HCEC 1CT (cell line): ENCODE data around the gene SORCS3.

Source experiments
- DNase-seq: peaks from one replicate; pipeline ENCODE4 v3.0.0-alpha.2; 2017

SORCS3 gene

DNA sequence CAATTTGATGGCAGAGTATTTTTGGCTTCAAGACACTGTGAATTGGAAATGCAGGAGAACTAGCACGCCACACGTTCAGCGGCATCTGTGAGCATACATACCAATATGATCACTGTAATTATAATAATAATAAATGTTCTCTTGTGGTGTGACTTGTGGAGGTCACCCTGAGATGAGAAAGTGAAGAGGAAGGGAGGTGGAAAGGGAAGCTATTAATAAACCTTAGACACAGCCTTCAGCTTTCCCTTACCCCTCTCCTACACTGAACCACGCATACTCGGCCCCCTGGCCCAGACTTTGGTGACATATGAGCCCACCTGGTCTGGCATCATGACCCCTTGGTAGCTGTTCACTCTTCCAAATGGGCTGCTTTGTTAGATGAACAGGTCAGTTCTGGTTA lies 139.1 kb downstream of the SORCS3 start:
- no peak for DNase-seq

DNA sequence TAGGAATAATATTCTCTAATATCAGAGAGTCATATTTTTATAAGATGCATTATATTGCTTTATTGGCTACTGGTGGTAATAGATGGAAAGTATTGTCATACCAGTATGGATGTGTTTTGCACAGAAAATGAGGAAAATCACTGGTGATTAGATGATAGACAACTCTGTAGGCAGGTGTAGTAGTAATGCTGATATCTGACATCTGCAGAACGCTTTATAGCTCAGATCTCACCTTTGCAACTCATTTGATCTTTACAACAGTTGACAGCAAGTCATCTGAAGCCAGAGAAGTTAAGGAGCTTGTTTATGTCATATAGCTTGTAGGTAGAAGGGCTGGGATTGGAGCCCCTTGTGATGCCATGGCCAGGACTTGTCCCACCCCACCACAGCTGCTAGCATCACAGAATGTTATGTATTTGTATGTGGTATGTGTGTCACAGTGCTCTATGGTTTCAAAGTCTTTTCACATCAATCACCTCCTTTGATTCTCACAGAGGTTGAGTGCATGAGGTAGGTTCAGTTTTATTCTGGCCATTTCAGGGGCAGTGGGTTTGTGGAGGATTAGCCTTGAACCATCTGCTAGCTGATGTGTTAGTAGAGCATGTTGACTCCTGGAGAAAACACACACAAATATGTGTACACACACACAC lies 140.0 kb downstream of the SORCS3 start:
- DNase-seq, result no peak

DNA sequence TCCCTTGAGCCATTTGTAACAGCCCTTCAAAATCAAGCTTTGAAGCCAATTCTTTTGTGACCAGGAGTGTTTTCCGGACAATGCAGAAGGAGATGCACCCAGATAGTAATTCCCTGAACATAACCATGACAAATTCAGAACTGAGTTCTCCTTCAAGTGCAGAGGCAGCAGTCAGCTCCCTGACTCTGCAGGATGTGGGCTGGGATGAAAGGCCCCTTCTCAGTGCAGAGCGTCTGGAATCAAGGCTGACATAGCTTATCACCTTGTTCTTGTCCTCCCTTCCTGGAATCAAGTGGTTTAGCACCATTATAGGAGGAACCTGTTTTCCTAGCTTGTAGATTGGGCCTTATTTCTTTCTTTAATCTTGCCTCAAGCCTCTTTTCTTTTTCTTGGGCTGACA lies 143.4 kb downstream of the SORCS3 start:
- DNase-seq, result no peak

DNA sequence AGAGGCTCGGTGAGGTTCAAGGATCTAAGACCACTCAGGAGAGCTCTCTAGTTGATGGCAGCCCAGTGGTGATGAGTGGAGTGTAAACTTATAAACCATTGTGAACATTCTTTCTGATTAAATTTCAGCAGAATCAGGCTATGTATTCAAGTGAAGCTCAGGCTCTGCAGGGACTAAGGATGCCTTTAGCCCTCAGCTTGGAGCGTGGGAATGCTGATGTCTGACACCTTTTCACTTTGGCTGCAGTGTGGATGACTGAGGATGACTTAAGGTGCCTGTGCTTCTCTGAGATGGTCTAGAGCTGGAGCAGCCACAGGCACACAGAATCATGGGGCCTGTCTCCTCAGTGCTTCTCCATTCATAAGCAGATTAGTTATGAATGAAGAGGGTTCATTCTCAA lies 150.4 kb downstream of the SORCS3 start:
- DNase-seq, result no peak

DNA sequence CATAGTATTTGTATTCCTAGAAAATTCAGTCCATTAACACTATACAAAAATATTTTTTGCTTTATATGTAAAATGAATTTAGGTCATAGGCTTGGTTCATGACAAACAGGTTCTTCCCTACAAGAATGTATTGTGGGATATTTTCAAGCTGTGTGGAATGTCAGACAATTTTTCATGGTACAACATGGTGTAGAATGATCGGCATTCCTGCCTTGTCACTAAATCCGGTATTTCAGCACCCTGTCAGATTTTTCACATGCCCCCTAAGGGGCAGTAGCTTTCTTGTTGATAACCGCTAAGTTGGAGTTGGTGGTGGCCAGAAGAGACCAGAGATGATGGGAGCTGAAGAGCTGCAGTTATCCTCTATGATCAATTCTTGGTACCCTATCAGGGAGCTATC lies 154.3 kb downstream of the SORCS3 start:
- DNase-seq, result no peak

DNA sequence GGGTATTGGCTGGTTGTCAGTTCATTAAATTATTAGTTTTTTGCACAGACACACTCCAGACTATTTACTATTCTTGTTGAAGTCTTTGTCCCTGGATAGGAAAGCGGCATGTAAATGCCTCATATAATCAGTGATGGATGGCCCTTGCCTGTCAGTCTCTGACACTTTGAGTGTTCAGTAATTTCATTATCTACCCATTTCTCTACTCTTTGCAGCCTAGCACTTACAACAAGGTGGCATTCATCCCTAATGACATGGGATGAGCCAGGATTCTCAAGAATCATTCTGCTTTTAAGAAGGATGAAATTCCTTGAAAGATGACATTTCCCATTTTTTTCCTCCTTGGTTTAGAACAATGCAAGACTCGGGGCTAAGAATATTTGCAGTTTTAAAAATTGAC lies 155.7 kb downstream of the SORCS3 start:
- no peak for DNase-seq

DNA sequence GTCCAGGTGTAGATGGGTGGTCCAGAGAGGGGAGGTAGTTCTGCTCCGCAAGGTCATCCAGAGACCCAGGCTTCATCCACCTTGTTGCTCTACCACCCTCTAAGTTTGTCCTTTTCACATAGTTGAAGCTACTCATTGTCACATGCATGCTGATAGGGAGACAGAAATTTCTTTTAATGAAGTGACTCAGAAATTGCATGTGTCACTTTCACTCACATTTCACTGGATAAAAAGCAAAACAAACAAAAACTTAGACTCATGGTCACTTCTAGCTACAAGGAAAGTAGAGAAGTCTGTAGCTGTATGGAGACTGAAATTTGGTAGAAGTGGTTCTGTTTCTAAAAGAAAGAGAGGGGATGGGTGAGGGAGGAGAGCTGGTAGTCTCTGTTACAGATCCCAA lies 161.9 kb downstream of the SORCS3 start:
- DNase-seq, result no peak

DNA sequence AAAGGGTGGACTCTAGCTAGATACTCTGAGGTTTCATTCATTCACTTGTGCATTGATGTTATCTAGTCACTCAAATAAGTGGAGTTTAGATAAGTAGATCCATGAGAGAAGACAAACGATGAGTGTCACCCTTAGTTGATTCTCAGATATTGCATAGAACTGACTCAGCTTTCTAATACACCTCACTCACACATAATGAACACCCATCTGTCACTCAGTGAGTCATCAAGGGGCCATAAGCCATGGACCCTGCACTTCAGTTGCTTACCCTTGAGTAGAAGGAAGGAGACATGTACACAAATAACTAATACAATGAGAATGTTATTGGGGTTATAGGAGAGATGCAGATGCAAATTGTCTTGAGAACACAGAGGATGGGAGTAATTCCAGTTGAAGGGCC lies 163.8 kb downstream of the SORCS3 start:
- no peak for DNase-seq

DNA sequence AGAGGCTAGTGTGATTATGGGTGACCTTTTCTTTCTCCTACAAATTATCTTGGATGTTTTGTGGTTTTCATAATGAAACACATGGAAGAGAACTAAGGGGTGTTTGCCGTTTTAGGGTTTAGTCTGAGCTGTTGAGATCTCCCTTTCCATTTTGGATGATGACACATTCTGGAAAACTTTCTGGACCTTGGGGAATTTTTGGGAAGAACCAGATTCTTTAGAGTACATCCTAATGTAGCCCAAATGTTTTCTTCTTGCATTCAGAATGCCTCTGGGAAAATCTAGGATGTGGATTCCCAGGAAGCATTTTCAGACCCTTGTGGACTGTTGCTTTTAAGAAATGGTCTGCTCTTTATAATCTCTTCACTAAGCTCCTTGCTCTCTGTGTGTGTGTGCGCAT lies 165.7 kb downstream of the SORCS3 start:
- DNase-seq, result no peak

DNA sequence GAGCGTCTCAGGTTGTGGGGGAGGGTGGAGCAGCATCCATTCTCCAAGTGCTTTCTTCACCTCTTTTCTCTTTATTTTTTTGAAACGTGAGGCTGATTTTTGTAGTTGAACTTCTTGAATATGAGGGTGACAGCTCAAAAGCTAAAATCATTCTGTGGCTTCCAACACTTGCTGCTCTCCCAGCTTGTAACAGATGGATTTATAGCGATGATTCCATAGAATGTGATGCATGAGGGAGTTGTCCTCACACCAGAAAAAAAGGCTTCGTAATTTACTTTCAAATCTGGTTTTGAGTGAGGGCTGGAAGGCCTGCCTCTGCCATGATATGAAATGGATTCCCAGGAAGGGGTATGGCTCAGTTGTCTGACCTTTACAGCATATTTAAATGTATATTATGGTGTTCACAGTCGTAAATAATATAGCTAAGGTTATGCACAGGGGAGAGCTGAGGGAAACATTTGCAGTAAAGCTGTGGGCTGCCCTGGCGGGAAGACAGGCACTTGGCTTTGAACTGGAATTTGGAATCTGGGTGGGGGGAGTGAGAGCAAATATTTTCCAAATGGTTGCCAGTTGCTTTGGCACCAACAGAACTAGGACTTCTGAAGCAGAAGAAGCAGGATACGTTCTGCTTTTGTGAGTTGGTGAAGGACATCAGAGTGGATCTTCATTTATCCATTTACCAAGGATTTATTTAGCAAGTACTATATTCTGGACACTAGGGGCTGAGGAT lies 166.7 kb downstream of the SORCS3 start:
- no peak for DNase-seq

DNA sequence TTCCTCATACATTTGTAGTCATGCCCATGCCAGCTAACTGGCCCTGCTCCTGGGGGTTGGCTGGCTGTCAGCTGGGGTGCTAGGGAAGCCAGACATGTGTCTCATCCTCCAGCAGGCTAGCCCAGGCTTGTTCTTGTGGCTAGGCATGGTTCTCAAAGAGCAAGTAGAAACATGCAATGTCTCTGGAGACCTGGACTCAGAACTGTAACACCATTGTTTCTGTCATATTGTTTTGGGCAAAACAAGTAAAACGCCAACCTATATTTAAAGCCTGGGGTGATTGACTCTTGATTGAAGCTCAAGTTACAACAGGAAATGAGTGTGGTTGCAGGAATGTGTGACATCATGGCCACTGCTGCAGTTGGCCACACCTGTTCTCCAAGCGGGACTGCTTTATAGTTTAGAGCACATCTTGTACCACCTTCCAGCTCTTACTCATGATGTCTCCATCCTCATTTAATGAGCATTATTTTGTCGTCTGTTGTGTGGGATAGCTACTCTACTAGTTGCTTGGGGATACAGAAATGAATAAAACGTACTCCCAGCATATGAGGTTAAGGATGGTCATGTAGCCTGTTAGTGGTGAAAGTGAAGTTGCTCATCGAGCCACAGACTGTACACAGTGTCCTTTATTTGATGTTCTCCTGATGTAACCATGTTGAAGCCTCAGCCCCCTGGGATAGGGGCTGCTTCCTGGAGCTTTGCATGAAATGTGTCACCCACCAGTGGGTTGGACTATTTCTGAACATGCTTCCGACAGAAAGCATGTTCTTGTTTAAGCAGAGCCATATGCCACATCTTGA lies 168.4 kb downstream of the SORCS3 start:
- DNase-seq, result peak; percentile 1

DNA sequence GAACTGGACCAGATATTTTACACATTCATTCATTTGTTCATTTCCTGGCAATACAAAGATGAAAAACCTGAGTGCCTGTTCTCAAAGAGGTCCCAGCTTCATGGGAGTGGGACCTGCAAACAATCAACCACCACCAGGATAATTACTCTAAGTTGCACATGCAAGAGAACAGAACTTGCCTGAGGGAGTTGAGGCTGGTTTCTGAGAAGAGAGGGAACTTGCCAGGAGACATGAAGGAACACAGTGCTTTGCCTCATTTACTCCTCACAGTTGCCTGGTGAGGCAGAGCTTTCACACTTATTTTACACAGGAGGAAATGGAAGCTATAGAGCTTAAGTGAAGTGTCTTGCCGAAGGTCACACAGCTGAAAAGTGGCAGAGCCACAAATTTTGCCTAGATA lies 170.1 kb downstream of the SORCS3 start:
- DNase-seq, result no peak

DNA sequence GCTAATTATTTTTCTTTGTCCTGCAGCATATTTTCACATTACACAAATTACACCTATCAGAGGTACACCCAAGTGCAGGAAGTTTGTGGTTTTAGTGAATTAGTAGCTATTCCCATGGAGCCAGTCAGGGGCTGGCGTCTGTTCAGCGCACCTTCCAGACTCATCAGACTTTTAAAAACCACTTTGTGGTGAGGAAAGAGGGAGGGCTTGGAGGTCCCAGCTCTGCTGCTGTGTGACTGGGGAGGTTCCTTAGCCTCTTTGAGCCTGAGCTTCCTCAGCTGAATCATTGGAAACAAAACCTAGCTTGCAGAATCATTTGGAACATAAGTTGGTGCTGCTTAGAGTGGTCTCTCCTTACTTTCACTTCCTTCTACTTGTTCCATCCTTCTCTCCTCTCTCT lies 175.4 kb downstream of the SORCS3 start:
- no peak for DNase-seq

DNA sequence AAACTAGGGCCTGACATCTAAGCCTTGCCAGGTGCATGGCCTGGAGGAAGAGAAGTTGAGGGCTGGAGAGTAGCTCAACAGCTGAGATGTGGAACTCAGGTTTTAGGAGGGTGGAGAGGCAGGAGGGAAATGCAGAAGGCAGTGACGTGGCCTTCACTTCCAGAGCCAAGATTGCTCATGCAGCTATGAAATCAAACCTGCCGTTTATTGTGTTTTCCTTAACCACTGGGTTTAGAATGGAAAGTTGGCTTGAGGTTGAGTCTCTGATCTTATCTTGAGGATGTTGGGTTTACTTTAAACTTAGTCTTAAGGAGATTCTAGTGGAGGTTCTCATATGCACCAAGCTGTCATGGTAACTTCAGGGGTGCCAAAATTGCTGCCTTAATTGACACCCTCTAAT lies 178.6 kb downstream of the SORCS3 start:
- DNase-seq, result no peak

DNA sequence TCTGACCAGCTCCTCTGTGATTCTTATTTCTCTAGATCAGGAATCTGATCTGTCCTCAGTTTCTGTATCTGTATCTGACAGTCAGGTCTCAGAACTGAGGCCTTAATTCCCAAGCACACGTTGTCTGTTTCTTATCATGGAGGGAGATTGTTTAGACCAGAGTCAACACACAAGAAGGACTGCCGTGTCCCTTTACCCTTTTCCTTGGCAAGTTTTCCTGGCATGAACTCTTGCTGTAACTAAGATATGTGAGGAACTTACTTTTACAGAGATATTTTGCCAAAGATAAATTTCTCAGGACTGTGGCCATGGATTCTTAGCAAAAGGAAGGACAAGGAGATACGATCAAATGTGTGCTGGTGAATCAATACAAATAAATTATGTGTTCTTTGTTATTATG lies 181.0 kb downstream of the SORCS3 start:
- no peak for DNase-seq

DNA sequence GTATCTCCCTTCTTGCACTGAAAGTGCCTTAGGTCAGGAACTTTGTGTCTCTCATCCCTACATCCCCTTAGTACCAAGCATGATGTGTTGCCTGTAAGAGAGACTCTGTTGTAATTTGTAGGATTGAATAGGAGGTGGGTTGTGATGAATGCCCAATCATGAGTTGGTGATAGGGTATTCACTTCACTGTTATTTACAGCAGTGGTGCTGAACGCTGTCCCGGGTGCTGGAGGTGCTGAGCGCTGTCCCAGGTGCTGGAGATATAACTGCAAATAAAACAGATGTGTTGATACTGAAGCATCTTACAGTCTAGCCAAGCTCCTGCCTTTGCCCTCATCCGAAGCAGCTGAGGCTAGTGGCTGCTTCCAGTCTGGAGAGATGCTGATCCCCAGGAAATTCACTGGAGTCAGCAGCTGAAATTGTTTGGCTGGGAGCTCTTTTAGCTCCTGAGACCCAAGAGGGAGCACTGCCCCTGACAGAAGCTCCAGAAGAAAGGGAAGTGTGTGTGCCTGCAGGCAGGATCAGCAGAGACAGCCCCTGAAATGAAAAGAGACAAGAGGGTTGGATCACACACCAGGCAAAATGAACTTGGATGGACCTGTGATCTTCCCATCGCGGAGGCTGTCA lies 183.4 kb downstream of the SORCS3 start:
- DNase-seq, result no peak

DNA sequence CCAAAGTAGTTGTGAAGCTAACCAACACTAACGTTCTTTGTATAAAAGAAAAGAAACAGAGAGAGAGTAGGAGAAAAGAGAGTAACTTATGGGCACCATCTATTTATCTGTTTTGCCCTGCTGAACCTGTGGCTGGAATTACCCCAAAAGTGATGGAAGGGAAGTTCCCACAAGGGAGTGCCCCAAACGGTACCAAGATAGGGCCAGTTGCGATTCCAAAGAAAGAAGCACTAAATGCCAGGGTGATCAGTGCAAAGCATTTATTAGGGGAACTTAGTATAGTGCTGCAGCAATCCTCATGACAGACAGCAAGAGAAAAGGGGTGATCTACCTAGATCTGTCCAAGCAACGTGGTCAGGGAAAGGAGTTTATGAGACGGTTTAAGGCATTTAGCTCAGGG lies 190.2 kb downstream of the SORCS3 start:
- DNase-seq, result no peak

DNA sequence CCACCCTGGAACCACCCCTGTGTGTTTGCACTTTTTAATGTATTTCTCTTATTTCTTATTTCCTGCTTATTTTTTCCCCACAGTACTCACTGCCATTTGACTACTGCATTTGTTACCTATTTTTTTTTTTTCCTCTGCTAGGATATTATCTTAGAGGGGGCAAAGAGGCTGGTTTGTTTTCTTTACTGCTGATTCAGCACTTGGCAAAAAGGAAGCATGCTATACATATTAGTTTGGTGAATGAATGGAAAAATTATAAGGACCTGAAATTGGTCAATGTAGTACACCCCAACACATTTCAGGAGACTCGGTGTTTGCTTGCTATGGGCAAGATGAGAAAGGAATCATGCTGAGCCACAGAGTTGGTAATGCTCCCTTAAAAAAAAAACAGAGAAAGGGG lies 193.5 kb downstream of the SORCS3 start:
- no peak for DNase-seq

DNA sequence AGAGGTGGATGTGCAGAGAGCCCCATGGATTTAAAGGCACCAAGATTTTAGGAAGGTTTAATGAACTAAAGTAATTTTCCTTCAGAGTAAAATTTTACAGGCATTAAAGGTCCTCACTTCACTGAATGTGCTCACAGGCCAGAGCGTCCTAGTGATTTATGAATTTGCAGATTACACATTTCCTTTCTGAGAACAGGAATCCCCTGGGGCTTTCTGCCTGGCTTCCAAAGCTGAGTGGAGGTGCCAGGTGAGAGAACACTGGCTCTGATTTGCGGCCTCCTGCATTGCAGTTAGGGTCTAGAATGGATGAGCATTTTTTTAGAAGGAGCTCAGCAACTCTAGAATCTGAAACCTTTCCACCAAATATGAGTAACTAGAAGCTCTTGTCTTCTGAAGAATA lies 194.3 kb downstream of the SORCS3 start:
- DNase-seq, result no peak

DNA sequence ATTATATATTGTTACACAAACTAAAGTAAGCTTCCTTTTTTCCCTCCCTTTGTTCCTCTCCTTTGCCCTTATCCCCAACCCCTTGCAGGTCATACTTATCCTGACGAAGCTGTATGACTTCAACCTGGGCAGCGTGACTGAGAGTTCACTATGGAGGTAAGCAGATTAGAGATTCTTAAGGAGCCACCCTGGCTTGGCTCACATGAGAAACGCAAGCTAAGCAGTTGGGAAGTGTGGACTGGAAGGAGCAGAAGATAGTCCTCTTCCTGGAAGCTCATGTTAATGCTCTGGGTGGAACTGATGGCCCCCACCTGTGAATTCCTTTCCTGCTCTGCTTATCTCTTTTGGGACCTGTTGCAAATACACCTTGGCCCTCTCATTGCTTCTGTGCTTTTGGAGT lies 201.6 kb downstream of the SORCS3 start:
- no peak for DNase-seq

DNA sequence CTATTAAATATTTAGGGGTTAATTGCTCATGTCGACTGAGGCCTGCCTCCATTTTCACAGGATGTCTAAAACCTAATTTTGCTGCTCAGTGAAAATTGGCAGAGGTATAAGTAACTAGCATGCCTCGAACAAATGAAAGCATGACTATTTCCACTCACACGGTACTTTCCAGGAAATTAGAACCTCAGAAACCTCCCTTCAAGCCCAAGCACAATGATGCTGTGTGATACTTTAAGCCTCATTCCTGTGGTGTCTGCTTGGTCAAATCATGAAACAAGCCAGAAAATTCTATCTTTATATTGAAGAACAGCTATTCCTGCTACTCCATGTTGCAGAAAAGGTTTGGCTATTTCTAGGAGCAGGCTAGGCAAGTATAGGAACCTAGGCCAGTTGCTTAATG lies 203.0 kb downstream of the SORCS3 start:
- DNase-seq, result no peak

DNA sequence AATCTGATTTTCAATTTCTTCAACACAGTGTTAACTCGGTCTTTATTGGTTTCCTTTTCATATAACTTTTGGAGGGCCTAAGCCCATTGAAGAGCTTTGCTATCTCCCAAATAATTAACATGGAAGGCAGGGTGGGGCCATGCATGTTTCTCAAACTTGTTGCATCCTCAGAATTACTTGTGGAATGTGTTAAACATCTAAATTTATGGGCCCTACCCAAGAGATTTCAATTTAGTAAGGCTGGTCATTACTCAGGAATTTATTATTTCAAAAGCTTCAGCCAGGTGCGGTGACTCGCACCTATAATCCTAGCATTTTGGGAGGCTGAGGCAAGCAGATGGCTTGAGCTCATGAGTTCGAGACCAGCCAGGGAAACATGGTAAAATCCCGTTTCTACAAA lies 208.9 kb downstream of the SORCS3 start:
- DNase-seq, result no peak

DNA sequence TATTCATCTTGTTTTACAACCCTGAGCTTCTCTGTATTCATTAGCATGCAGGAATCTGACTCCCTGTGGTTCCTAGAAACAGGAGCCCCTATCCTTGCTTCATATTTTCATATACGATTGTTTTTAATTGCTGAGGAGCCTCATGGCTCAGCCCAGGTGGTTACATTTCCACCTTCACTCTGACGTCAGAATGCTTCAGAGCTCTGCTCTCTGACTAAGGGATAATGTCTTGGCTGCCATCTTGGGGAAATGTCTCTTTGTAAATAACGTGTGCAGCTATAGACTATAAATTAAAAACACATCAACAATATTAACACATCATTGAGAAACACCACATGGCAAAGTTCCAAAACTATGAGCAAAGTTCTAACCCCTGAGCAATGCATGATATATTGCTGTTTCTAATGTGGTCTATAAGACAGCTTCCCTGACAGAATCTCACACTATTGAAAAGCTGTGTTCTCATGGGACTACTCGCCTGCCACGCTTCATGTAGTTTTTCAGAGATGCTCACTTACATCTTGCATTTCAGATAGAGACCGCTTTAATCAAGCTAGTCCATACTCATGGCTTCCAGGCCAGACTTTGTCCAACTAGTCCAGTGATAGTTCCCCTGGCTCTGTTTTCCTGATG lies 227.0 kb downstream of the SORCS3 start:
- DNase-seq, result no peak
